Left lung (tissue), 10 donors: Measurements from ENCODE around the gene IMPDH1. TPM values are rescaled to one million over a fixed set of nuclear protein-coding genes. Genes with fewer than 3 reads are reported as not detected.
A peak's percentile ranks its signal among the peaks of the same experiment; 100 is the strongest.

ENCODE experiments used
- ATAC-seq: fragments of 200-7000 bp; cut with Tn5 transposase; one replicate; pipeline ENCODE4 v1.9.1; 2020; ENCODE audit warnings: moderate library complexity
- DNase-seq, 4 donors: peaks; one replicate each; pipeline ENCODE4 v3.0.0-alpha.2; 2013 to 2020
- H3K27ac ChIP-seq, 2 donors: fragments of 200-600 bp; sonication (generic) in 1 of 2; one replicate each; pipeline versions ENCODE4 v1.5.0 to v1.8.0; 2020 to 2021
- H3K27me3 ChIP-seq, 2 donors: fragments of 200-600 bp; sonication (generic) in 1 of 2; one replicate each; pipeline versions ENCODE4 v1.5.0 to v1.8.0; 2020 to 2021
- H3K36me3 ChIP-seq, 2 donors: fragments of 200-600 bp; sonication (generic) in 1 of 2; one replicate each; pipeline versions ENCODE4 v1.5.0 to v1.8.0; 2020 to 2021
- H3K4me1 ChIP-seq, 2 donors: fragments of 200-600 bp; one replicate each; pipeline ENCODE4 v1.8.0; 2021
- H3K4me3 ChIP-seq, 2 donors: fragments of 200-600 bp; sonication (generic) in 1 of 2; one replicate each; pipeline versions ENCODE4 v1.5.0 to v1.8.0; 2020 to 2021; ENCODE audit warnings: mild to moderate bottlenecking in 1 of 2
- H3K9me3 ChIP-seq, 2 donors: fragments of 200-600 bp; sonication (generic) in 1 of 2; one replicate each; pipeline versions ENCODE4 v1.5.0 to v1.8.0; 2020 to 2021
- CTCF ChIP-seq, 2 donors: fragments of 200-600 bp; sonication (generic) in 1 of 2; IDR thresholded peaks; one replicate each; pipeline versions ENCODE4 v1.5.0 to v1.8.0; 2021; ENCODE audit warnings: antibody characterized with exemption in 2 of 2
- intact Hi-C, 2 donors: fragments of 100-400 bp; cut with DNase I; formaldehyde crosslinking; loops; one replicate each; pipeline versions ENCODE4 v1.11.2 to v1.14.2; 2022
- polyA plus RNA-seq, 6 donors: library from polyadenylated mRNA; unstranded; fragments of 120-200 nt; gene quantifications; one replicate each; pipeline ENCODE4 v1.2.1, GENCODE V29; 2013; ENCODE audit not compliant: insufficient read length in 6 of 6
- total RNA-seq, 2 donors: library from RNA; stranded (reverse); fragmentation: NEBNext Ultra II Directional; extraction: Animal tissue kit (Norgen Biotek cat#: 25700); gene quantifications; one replicate each; pipeline ENCODE4 v1.2.1, GENCODE V29; 2021
- donor health status: DM: no; HTN: yes; CAD: no.
- donor health status: DM: no; HTN: no; CAD: no.

Gene IMPDH1
- total and polyA plus RNA-seq, 8 donors: 32.4 to 106 (median 38.2) TPM

- H3K9me3 ChIP-seq: no peaks in the 10 kb centered on the region
- H3K4me3 ChIP-seq: no peak overlapping the region
- peaks cover 0 to 79% of the 10 kb centered on the region in 2 donors for H3K36me3 ChIP-seq
- DNase-seq (no peak), ATAC-seq (no peak)
- no peaks in the 10 kb centered on the region for H3K27me3 ChIP-seq
- peaks cover 14 to 23% of the 10 kb centered on the region in 2 donors for H3K4me1 ChIP-seq
- TF ChIP-seq CTCF (IDR thresholded peaks at IDR 0.05): no peak
- intact Hi-C loops: no loop called here
- no peak overlapping the region for H3K27ac ChIP-seq
Observed at GRCh38 chr7:128400566-128400965, 9.2 kb downstream of the IMPDH1 start.

GRCh38 chr7:128399991-128400390 lies 9.8 kb downstream of the IMPDH1 start:
- no peak overlapping the region for H3K27ac ChIP-seq
- H3K4me1 ChIP-seq: peaks cover 9 to 17% of the 10 kb centered on the region in 2 donors
- DNase-seq (no peak), ATAC-seq (no peak)
- intact Hi-C loops: no loop called here
- no peaks in the 10 kb centered on the region for H3K9me3 ChIP-seq
- H3K4me3 ChIP-seq: no peak overlapping the region
- TF ChIP-seq CTCF (IDR thresholded peaks at IDR 0.05): no peak
- no peaks in the 10 kb centered on the region for H3K27me3 ChIP-seq
- H3K36me3 ChIP-seq: peaks cover 0 to 84% of the 10 kb centered on the region in 2 donors

- DNase-seq (no peak), ATAC-seq (peak; percentile 16)
- no peaks in the 10 kb centered on the region for H3K27me3 ChIP-seq
- no peaks in the 10 kb centered on the region for H3K9me3 ChIP-seq
- no peak overlapping the region for H3K4me3 ChIP-seq
- no peak for TF ChIP-seq CTCF (IDR thresholded peaks at IDR 0.05)
- no peak overlapping the region for H3K27ac ChIP-seq
- H3K36me3 ChIP-seq: peaks cover 0 to 93% of the 10 kb centered on the region in 2 donors
- intact Hi-C loops: no loop called here
- H3K4me1 ChIP-seq: peaks cover 0 to 5% of the 10 kb centered on the region in 2 donors
Observed at GRCh38 chr7:128398841-128399135, 11.0 kb downstream of the IMPDH1 start.

- Histone ChIP-seq H3K27me3 (no peaks in the 10 kb centered on the region), H3K4me1 (no peaks in the 10 kb centered on the region), H3K4me3 (no peak overlapping the region), H3K9me3 (no peaks in the 10 kb centered on the region), H3K36me3 (peaks cover 0 to 98% of the 10 kb centered on the region in 2 donors), H3K27ac (no peak overlapping the region)
- peak; percentile 87 for ATAC-seq
- intact Hi-C loops: no loop called here
- peak; percentile 82 to 91 for TF ChIP-seq CTCF (IDR thresholded peaks at IDR 0.05)
- peak in 1 of 4 donors; percentile 57 for DNase-seq
Observed at GRCh38 chr7:128398016-128398840, 11.6 kb downstream of the IMPDH1 start.

GRCh38 chr7:128396357-128396756 lies 13.4 kb downstream of the IMPDH1 start:
- H3K9me3 ChIP-seq: no peaks in the 10 kb centered on the region
- no peaks in the 10 kb centered on the region for H3K27me3 ChIP-seq
- H3K4me3 ChIP-seq: no peak overlapping the region
- no peak overlapping the region for H3K27ac ChIP-seq
- DNase-seq (no peak), ATAC-seq (no peak)
- peaks cover 0 to 100% of the 10 kb centered on the region in 2 donors for H3K36me3 ChIP-seq
- intact Hi-C loops: no loop called here
- no peaks in the 10 kb centered on the region for H3K4me1 ChIP-seq
- TF ChIP-seq CTCF (IDR thresholded peaks at IDR 0.05): no peak
